Epidermal melanocyte (primary cell): ENCODE data around the gene LILRB3.
"Not testable (repeated sequence)": the region's sequence is repeated elsewhere in the genome, so short reads cannot be mapped to it uniquely, and the experiment has no call there.

Experiments used
- DNase-seq: peaks from one replicate; pipeline ENCODE4 v3.0.0; 2011; ENCODE audit warnings: low spot score; ENCODE audit not compliant: insufficient read length

Gene LILRB3

DNA sequence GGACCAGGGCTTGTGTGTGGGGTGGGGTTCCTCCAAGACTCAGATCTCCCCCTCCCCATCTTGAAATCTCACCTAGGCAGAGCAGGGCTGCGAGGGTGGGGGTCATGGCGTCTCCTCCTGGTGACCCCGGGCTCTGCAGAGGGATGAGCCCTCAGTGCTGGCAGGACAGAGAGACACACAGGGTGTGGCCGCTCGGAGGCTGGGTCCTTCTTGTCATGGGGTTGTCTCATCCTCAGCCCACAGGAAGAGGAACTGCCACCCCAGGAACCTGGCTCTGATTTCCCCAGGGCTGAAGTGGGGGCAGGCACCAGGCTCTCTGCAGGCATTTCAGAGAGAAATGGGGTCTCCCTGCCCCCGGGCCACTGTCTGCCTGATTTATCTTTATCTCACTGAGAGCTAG lies 19.8 kb upstream of the LILRB3 start, which contains the start of gene LILRA6:
Gene LILRA6 (minus strand): TSS at position 145 of the 400 bp plus-strand sequence.
- not testable (repeated sequence) for DNase-seq

DNA sequence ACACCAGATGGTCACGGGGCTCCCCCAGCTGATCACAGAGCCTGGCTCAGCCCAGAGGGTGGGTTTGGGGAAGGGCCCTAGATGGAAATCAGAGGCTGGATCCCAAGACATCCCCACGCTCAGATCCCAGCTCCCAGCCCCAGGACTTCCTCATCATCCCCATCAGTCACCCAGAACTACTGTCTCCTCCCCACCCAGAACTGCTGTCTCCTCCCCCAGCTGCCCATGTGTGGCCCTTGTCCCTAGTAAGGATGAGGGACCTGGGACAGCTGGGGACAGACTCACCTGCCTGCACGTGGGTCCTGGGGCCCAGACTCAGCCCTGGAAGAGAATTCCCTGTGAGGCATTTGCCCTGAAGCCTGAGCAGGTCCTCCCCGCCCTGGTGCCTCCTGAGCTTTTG lies 19.4 kb upstream of the LILRB3 start:
- DNase-seq = not testable (repeated sequence)

DNA sequence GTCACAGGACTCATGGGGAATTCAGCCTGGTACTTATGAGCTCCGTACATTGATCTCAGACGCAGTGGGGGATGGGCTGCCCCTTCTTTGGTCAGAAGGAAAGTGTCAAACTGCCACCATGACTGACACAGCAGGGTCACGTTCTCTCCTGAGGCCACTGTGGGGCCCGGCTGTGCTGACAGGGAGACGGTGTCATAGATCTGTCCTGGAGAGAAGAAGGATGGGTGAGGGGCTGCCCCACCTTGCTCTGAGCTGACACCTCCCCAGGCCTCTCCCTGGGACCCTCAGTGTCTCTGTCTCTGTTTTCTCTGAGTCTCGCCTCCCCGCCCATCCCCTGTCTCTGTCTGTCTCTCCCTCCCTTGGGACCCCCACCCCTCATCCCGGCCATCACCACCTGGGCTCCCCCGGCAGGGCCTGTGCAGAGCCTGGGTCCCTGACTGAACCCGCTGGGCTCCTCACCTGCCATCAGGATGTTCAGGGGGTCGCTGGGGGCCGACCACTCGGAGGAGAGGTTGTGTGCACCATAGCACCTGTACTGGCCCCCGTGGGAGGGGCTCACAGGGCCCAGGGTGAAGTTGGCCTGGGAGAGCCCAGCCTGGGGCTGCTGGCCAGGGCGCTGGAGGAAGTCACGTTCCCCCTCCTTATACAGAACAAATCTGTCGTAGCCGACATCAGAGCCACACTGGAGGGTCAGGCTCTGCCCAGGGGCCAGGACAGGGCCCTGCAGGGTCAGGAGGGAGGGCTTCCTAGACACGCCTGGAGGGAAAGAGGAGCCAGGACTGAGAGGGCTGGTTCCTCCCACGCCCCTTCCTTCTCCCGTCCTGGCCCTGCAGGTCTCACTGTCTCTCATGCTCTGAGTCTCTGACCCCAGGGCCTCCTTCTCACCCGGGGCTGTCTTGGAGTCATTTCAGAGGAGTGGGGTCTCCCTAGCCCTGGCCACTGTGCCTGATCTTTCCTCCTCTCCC lies 17.8 kb upstream of the LILRB3 start:
- DNase-seq = not testable (repeated sequence)

DNA sequence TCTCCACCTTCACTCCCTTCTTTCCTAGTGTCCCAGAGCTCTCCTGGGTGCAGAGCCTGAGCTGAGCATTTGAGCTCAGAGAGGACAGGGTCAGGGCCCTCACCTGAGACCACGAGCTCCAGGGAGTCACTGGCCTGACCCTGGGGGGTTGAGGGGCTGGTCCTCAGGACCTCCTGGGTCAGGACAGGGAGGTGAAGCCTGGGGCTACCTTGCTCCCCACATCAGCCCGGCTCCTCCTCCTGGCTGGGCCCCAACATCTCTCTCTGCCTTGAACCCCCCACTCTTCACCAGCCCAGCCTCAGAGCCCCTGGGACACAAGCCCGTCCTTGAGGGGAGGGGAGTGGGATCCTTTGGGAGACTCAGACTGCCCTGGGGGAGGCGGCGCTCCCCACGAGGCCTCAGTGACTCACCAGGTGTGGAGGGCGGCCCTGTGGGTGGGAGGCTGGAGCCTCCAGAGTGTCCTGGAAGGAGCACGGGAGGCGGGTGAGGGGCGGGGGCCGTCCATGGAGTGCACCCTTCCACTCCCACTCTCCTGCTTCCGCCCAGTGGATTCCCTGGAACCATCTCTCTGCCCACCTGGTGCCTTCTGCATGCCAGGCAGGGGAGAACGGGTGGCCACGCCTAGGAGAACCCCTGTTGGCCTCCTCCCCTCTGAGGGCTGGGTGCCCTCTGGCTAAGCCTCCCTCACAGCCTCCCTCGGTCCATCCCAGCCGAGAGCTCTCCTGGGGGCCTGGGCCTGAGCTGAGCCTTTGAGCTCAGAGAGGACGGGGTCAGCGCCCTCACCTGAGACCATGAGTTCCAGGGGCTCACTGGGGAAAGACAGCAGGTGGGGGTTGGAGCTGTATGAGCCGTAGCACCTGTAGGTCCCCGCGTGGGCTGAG lies 16.9 kb upstream of the LILRB3 start:
- DNase-seq = not testable (repeated sequence)

DNA sequence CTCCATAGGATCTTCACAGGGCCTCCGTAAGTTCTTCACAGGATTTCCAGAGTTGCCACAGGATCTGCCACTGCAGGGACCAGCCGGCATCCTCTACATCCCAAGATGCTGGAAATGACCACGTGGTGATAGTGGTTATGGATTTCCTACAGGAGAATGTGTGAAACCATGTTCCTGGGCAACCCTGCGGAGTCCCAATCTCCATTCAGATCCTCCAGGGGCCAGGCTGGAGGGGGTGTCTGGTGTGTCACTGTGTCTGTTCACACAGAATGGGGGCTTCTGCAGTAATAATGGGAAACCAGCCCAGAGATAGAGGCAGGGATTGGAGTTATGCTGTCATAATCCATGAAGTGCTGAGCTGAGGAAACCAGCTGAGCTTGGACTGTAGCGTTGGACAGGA lies 11.1 kb upstream of the LILRB3 start:
- DNase-seq = no peak

DNA sequence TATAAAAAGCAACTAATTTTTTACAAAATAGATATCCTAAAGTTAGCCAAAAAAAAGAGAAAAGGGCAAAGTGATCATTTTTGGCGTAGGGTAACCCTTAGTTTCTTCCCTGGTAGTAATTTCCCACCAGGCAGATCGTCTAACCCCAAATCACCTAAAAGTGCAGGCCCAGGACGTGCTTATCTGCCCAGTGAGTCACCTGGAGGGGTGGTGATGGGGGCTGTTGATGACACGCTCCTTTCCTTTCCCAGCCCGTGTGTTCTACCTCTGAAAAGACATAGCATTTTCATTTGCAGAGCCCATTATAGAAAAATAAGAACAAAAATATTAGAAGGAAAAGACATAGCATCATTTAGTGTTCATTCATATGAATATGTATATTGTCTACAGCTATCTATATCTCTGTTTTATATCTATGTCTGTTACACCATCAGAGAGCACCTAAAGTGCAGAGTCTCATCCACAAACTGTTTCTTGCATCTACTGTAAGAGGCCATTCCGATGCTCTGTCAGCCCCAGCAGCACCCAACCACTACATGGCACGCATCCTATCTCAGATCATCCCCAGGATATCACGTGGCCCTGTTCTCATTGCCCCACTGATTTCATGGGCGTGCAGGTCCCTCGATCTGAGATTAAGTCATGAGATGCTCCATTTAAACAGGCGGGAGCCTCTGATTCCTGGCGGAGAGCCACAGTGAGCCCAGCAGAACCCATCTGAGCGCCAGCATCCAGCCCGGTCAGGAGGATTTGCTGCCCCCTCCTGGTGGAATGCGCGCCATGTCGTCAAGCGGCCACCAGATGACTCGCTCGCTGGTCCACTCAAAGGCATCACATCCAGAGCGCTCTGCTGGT lies 8.5 kb upstream of the LILRB3 start:
- no peak for DNase-seq

DNA sequence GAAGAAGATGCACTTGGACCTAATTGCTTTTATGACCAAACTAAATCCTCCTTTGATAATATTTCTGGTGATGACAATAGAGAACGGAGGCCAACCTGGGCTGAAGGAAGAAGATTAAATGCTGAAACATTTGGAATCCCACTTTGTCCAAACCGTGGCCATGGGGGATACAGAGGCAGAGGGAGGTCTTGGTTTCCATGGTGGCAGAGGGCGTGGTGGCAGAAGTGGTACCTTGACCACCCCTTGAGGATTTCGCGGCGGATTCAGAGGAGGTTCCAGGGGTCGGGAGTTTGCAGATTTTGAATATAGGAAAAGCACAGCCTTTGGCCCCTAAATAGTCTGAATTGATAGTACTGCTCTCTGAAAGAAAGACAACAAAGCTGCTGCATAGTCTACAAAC lies 7.2 kb upstream of the LILRB3 start:
- no peak for DNase-seq

DNA sequence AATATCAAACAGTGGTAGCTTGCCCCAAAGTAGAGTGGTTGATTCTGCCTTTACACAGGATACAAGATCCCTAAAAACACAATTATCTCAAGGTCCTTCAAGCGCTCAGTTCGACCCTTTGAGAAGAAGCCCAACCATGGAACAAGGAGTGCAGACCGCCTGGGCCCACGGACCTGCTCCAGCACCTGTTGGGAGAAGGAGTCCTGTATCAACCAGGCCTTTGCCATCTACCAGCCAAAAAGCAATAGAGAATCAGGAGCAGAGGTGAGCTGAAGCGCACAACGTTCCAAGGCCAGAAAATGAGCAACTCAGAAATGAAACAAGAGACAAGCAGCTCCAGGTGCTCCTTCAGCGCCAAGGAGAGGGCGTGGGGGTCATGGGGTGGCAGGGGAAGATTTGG lies 6.3 kb upstream of the LILRB3 start:
- DNase-seq = no peak

DNA sequence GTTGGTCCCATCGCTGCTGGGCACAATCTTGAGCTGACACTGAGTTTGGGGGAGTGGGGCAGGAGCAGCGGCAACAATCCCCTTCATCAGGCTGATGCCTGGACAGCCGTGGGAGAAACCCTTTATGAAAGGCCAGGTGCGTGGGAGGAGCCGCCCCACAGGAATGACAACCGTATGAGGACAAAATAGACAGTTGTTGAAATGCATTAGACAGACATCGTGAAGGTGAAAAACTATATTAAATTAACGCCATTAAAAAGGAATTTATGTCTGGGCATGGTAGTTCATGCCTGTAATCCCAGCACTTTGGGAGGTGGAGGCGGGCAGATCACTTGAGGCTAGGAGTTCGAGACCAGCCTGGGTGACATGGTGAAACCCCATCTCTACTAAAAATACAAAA lies 1.8 kb upstream of the LILRB3 start:
- DNase-seq = not testable (repeated sequence)

DNA sequence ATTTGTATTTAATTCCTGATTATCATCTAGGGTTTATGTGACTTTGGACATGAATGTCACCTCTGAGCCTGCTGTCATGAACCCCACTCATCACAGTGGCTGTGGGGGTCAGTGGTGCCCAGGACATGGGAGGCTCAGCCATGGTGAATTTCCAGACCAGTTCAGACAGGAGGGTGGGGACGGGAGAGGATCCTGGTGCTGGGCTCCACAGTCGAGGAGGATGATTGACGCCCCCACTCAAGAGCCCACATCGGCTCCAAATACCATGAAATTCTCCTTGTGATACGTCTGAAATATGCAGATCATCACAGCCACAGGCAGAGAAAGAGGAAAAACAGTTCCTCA lies 1.1 kb upstream of the LILRB3 start:
- DNase-seq = not testable (repeated sequence)

DNA sequence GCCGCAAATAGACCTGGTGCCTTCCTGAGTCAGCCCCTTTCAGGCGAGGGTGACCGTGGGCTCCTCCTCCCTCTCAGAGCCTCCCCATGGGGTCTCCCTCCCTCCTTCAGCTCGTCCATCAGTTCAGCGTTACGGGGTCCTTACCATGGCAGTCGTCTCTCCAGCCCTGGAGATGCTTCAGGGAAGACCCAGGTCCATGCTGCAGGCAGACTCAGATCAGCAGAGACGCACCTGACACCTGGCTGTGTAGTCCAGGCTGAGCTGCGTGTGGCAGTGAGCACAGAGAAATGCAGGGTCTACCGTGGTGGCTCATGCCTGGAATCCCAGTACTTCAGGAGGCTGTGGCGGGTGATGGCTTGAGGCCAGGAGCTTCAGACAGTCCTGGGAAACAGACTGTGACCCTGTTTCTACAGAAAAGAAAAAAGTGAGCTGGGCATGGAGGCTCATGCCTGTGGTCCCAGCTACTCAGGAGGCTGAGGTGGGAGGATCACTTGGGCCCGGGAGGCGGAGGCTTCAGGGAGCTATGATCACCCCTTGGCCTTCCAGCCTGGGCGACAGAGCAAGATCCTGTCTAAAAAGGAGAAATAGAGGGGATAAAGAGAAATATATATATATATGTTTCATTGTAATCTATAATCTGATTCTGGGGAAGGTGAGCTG lies 600 bp upstream of the LILRB3 start:
- DNase-seq = not testable (repeated sequence)

DNA sequence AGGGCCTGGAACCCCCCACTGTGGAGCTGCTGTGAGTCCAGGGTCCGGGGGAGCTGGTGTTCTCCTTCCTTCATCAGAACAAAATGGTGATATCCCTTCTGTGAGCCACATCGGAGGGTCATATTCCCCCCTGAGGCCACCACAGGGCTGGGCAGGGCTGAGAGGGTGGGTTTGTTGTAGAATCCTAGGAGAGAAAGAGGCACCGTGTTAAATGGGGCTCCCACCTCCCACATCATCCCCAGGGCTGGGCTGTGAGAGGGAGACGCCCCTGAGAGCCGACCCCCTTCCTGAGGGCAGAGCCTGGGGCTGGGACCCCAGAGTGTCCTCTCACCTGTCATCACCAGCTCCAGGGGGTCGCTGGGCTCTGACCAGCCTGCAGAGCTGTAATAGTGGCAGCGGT lies 860 bp downstream of the LILRB3 start:
- DNase-seq = not testable (repeated sequence)

DNA sequence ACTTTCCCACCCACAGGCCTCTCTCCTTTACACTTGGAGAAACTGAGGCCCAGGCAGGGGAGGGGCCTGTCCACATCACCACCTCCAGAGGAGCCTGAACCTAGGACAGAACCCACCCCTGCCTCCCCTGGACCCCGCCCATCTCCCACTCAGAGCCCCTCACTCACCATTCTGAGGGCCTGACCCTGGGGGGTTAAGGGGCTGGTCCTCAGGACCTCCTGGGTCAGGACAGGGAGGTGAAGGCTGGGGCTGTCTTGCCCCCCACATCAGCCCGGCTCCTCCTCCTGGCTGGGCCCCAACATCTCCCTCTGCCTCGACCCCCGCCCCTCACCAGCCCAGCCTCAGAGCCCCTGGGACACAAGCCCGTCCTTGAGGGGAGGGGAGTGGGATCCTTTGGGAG lies 3.1 kb downstream of the LILRB3 start:
- DNase-seq = not testable (repeated sequence)

DNA sequence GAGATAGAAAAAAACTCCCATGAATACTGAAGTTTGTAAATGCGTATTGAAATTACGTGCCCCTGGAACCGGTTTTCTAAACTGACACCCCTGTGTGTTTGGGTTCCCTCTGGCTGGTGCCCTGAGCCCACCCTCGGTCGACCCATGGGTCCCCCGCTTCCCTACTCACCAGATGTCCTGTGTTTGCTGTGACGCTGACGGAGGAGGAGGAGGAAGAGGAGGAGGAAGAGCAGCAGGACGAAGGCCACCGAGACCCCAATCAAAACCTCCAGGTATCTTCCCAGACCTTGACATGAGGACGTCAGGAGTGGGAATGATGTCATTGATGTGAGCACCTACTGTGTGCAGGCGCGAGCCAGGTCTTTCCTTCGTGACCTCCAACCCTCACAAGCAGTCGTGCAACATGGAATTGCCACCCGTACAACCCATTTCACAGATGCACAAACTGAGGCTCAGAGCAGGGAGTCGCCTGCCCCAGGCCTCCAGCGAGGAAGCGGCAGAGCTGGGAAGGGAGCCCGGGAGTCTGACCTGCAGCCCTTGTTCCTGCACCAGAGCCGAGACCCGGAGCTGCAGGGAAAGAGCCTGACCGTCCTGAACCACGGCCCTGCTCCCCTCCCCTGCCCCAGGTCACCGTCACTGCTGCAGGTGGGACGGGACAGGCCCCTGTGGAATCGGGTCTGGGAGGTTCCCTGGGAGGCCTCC lies 3.7 kb downstream of the LILRB3 start:
- DNase-seq = no peak

DNA sequence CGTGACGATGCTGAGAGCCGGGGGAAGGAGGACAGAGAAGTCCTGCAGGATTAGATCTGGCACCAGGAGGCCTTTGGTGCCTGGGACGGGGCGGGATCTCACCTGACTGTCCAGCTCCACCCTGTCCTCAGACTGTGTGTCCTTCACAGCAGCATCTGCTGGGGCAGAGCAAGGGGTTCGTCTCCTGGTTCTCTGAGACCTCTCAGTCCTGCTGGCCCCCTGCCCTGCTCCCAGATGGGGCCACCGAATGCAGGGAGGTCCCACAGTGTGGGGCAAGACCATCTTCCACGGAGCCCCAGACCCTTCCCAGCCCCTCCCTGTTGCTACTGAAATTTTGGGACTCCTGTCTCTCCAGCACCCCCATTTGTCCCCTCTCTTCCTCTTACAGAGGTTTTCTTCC lies 4.5 kb downstream of the LILRB3 start:
- no peak for DNase-seq

DNA sequence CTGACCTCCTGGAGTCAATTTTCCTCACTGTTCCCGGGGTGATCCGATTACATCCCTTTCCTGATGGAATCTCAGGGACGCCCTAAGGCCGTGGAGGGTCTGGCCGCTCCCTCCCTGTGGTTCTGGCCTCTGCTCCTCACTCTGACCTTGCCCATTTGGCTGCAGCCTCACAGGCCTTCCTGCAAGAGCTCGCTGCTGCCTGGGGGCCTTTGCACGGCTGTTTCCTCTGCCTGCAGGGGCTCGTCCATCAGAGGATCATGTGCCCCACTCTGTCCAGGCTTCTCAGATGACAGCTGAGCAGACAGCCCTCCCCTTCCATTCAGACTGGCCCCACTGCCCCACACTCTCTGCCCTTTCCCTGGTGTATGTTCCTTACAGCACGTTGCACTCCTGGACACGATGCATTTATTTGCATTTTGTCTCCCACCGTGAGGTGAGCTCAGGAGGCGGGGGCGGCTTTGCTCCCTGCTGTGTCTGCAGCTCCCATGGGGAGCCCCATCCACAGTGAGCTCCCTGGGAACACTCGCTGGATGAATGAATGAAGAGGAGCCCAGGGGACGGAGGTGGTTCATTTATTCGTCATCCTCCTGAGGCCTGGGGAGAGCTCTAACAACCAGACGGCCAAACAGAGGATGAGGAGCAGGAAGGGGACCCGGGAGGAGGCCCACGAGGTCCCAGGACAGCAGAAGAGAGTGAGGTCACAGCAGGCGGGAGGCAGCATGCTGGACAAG lies 5.1 kb downstream of the LILRB3 start:
- not testable (repeated sequence) for DNase-seq

DNA sequence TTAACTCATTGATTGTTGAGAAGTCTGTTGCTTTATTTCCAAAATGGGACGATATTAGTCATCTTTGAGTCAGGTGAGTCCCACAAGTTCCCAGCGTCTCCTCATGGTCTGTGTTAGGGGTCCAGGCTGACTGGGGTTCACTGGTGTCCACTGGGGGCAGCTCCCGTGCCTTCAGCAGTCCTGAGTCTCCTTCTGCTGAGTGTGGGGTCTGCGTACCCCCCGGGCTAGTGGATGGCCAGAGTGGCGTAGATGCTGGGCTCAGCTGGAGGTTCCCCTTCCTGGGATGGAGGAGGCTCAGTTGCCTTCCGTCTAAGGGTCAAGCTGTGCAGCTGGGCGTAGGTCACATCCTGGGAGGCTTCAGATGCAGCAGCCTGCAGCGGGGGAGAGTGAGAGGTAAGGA lies 5.9 kb downstream of the LILRB3 start:
- no peak for DNase-seq

DNA sequence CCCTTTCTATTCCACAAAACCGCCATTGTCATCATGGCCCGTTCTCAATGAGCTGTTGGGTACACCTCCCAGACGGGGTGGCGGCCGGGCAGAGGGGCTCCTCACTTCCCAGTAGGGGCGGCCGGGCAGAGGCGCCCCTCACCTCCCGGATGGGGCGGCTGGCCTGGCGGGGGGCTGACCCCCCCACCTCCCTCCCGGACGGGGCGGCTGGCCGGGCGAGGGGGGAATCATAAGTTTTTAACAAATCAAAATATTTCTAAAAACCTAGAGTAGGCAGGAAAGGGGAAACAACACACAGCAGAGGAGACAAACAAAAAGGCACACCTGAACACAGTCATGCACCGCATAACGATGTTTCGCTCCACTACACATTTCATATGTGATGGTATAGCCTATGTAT lies 8.1 kb downstream of the LILRB3 start:
- not testable (repeated sequence) for DNase-seq

DNA sequence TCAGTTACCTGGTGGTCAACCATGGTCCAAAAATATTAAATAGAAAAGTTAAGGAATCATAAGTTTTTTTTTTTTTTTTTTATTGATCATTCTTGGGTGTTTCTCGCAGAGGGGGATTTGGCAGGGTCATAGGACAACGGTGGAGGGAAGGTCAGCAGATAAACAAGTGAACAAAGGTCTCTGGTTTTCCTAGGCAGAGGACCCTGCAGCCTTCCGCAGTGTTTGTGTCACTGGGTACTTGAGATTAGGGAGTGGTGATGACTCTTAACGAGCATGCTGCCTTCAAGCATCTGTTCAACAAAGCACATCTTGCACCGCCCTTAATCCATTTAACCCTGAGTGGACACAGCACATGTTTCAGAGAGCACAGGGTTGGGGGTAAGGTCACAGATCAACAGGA lies 8.6 kb downstream of the LILRB3 start:
- not testable (repeated sequence) for DNase-seq
